Bronchial epithelial cell (primary cell): ENCODE data around the gene TNF. TPM values are rescaled to one million over a fixed set of nuclear protein-coding genes. Genes with fewer than 3 reads are reported as not detected.

Experiments used
- DNase-seq: peaks from one replicate; pipeline ENCODE4 v3.0.0-alpha.2; 2010; ENCODE audit warnings: low read depth
- FAIRE-seq: peaks from 2 replicates; lab custom pipeline; 2011; peaks lifted over from hg19 to GRCh38; lab: Jason Lieb, UNC
- H3K27me3 ChIP-seq: 2 replicates; pipeline ENCODE4 v1.5.1; 2011; ENCODE audit warnings: low read length; ENCODE audit not compliant: control insufficient read depth, insufficient read depth
- H3K36me3 ChIP-seq: 2 replicates; pipeline ENCODE4 v1.5.1; 2011; ENCODE audit warnings: low read length; ENCODE audit not compliant: control insufficient read depth, insufficient read depth
- H3K4me3 ChIP-seq: 2 replicates; pipeline ENCODE4 v1.5.1; 2011; ENCODE audit warnings: mild to moderate bottlenecking, low read depth, low read length, control low read depth
- total RNA-seq: library from RNA; depleted of rRNA; stranded (reverse); fragments of >200 nt; gene quantifications from 2 replicates; pipeline ENCODE4 v1.2.1, GENCODE V29; 2014
- TF ChIP-seq, protein P1 (sequence below): IDR thresholded peaks from 2 replicates; pipeline ENCODE4 v1.5.1; 2011; ENCODE audit warnings: mild to moderate bottlenecking, moderate library complexity, low read length, control low read depth, inconsistent platforms; ENCODE audit not compliant: insufficient read depth, severe bottlenecking

Gene TNF
- total RNA-seq, 1 donor from 2014 or later, result not detected

DNA sequence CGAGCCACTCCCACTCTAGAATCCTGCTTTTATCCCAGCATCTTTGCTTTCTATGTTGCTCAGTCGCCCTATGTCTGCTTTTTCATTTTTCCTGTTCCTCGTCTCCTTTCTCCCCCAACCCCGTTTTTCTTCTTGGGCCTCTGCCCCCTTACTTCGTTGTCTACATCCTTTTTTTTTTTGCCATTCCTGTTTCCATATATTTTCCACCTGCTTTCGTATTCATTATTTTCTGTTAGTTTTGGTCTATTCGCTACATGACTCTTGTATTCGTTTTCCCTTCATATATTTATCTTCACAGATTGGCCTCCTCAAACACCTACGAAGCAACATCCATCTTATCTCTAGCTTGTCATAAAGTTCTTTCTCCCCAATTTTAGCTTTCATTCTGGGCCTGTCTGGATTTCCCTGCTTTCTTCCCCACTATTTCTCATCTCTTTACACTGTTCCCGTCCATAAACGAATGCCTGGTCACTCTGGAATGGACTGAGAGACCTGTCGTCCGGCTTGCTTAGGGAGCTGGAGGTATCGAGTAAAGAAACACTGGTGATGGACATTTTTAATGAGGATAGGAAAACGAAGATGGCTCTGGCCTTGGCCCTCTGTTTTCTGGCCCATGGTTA is 46.1 kb downstream of the TNF start:
- TF ChIP-seq, protein P1, sequence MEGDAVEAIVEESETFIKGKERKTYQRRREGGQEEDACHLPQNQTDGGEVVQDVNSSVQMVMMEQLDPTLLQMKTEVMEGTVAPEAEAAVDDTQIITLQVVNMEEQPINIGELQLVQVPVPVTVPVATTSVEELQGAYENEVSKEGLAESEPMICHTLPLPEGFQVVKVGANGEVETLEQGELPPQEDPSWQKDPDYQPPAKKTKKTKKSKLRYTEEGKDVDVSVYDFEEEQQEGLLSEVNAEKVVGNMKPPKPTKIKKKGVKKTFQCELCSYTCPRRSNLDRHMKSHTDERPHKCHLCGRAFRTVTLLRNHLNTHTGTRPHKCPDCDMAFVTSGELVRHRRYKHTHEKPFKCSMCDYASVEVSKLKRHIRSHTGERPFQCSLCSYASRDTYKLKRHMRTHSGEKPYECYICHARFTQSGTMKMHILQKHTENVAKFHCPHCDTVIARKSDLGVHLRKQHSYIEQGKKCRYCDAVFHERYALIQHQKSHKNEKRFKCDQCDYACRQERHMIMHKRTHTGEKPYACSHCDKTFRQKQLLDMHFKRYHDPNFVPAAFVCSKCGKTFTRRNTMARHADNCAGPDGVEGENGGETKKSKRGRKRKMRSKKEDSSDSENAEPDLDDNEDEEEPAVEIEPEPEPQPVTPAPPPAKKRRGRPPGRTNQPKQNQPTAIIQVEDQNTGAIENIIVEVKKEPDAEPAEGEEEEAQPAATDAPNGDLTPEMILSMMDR, result no peak
- H3K4me3 ChIP-seq, result peak overlapping the region; percentile 73
- no peaks in the 10 kb centered on the region for H3K27me3 ChIP-seq
- H3K36me3 ChIP-seq, result peaks cover 26% of the 10 kb centered on the region
- FAIRE-seq (no peak), DNase-seq (no peak)

DNA sequence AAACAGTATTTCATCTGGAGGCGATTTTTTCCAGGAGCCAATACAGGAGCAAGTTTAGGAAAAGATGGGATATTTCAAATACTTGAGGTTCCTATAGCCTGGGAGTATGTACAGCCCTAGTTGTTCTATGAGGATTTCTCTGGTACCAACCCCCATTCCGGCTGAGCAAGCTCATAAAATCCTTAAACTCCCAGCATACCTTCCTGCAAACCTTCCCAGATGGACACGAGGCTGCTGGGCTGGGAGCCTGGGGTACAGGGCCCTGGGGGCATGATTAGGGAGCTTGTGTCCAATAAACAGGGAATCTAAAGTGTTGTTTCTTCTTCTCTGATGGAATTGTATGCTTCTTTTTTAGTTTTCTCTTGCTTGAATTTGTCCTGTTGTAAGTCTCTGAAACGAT is 46.6 kb downstream of the TNF start:
- DNase-seq (no peak), FAIRE-seq (no peak)
- TF ChIP-seq, protein P1, result no peak
- no peaks in the 10 kb centered on the region for H3K27me3 ChIP-seq
- peaks cover 30% of the 10 kb centered on the region for H3K36me3 ChIP-seq
- peak overlapping the region; percentile 73 for H3K4me3 ChIP-seq

DNA sequence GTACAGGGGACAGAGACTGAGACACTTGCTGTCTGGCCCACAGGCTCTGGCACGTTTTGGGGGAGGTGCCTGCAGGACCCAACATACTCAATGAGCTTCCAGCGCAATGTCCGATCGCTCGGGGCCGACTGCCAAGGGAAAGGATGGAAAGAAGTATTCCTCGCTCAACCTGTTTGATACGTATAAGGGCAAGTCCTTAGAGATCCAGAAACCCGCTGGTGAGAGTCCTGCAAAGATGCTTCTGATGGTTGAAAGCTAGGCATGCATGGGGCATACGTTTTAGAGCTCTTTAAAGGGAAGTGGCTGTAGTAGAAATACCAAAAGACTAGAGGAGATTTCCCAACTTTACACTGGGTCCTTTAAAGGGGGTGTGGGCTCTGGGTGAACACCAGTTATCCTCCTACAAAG is 47.3 kb downstream of the TNF start:
- FAIRE-seq (no peak), DNase-seq (peak; percentile 63)
- H3K27me3 ChIP-seq, result no peaks in the 10 kb centered on the region
- H3K36me3 ChIP-seq, result peaks cover 35% of the 10 kb centered on the region
- TF ChIP-seq, protein P1, result no peak
- H3K4me3 ChIP-seq, result no peak overlapping the region

DNA sequence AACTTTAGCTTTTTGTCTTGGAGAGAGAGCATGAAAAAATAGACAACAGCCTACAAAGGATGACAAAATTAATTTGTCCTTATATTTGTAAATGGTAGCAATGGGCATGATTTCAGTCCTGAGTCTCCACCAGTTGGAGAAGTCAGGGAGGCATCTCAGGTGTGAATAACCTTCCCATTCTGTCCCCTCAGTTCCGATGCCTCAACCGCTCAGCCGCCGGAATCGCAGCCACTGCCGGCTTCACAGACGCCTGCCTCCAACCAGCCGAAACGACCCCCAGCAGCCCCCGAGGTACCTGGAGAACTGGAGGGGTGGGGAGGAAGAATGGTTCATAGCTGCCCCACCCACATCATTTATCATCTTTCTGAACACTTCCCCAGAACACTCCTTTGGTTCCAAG is 48.7 kb downstream of the TNF start:
- TF ChIP-seq, protein P1, result no peak
- FAIRE-seq (no peak), DNase-seq (no peak)
- H3K4me3 ChIP-seq, result no peak overlapping the region
- no peaks in the 10 kb centered on the region for H3K27me3 ChIP-seq
- H3K36me3 ChIP-seq, result peaks cover 44% of the 10 kb centered on the region

DNA sequence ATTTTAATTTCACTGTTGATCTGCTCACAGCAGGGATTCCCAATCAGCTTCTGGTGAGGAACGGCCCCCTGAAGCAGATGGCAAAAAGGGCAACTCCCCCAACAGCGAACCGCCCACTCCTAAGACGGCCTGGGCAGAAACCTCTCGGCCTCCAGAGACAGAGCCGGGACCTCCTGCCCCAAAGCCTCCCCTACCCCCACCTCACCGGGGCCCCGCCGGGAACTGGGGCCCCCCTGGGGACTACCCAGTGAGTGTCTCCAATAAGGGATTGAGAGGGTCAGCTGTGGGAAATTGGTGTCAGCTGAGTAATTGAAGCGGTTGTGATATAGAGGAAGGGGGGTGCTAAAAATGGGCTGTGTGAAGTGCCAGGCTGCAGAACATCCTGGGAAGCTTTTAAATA is 51.6 kb downstream of the TNF start:
- DNase-seq, result no peak
- H3K36me3 ChIP-seq, result peaks cover 61% of the 10 kb centered on the region
- no peak for FAIRE-seq

More for the DNA sequence above, 51.6 kb downstream of the TNF start:
- TF ChIP-seq, protein P1, result no peak
- H3K4me3 ChIP-seq, result no peak overlapping the region
- H3K27me3 ChIP-seq, result no peaks in the 10 kb centered on the region
